Activated CD8-positive, alpha-beta T cell treated with anti-CD3 and anti-CD28 coated beads, Interleukin-2, amount 10 ng/mL, durations not matched to agents 7 days and 5 days (primary cell): ENCODE results near the gene ANXA7. TPM values are rescaled to one million over a fixed set of nuclear protein-coding genes. Genes with fewer than 3 reads are reported as not detected.

ENCODE experiments used
- ATAC-seq: fragments of 150-1000 bp; cut with Tn5 transposase; one replicate; pipeline ENCODE4 v1.10.0; 2021; ENCODE audit warnings: moderate library complexity
- CTCF ChIA-PET: fragments of 350-600 bp; sonication (Branson Sonifier 250); formaldehyde crosslinking; loops from one replicate; lab custom pipeline; 2021; ENCODE audit warnings: antibody characterized with exemption; lab: Charles Lee
- POLR2A ChIA-PET: fragments of 350-600 bp; sonication (Branson Sonifier 250); formaldehyde crosslinking; loops from one replicate; lab custom pipeline; 2021; ENCODE audit warnings: antibody characterized with exemption; lab: Charles Lee
- DNase-seq: peaks from one replicate; pipeline ENCODE4 v3.0.0-alpha.2; 2020
- H3K27ac Mint-ChIP-seq: one replicate; pipeline ENCODE4 v1.8.0; 2021; ENCODE audit warnings: mild to moderate bottlenecking, mixed read lengths
- H3K27me3 Mint-ChIP-seq: one replicate; pipeline ENCODE4 v1.8.0; 2021; ENCODE audit warnings: low read depth, mixed read lengths
- H3K36me3 Mint-ChIP-seq: one replicate; pipeline ENCODE4 v1.8.0; 2021; ENCODE audit warnings: low read depth, mixed read lengths
- H3K4me1 Mint-ChIP-seq: one replicate; pipeline ENCODE4 v1.8.0; 2021; ENCODE audit warnings: low read depth, mixed read lengths
- H3K4me3 Mint-ChIP-seq: one replicate; pipeline ENCODE4 v1.8.0; 2021; ENCODE audit warnings: mild to moderate bottlenecking, mixed read lengths
- H3K9me3 Mint-ChIP-seq: one replicate; pipeline ENCODE4 v1.8.0; 2022; ENCODE audit warnings: mixed read lengths; ENCODE audit not compliant: insufficient read depth
- total RNA-seq, 2 experiments: library from RNA; stranded (reverse); gene quantifications; one replicate each; pipeline ENCODE4 v1.2.3, GENCODE V29; 2021

The ANXA7 gene
- total RNA-seq, result 10 to 100 TPM; 85.0 to 87.1 TPM

DNA sequence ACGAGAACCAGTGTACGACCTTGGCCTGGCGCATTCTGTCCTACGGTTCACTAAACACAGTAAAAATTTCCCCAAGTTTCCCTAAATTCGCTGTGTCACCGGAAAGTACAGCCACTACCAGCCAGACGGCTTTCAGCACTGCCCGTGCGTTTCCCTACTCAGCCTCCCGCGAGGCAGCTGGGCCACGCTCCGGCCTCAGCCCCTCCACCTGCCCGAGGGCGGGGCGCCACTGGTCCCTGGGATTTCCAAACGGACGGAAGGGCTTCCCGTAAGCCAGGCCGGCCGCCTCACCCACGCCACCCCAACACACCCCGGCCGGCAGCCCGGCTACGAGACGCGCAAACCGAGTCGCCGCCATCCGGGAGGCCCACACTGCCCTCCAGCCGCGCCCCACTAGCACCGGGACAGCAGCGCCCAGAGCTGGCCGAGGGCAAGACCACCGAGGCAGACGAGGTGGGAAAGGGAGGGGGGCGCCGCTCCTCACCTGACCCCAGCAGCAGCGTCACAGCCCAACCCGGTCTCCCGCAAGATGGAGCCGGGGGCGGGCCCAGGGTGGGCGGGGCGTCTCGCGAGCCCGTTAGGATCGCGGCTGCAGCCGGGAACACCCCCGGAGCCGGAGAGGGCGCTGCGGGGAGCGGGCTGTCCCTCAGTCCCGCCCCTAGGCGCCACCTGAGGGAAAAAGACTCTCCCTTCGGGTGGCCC, at the start of gene ANXA7:
TSS of gene ANXA7 (minus strand) at position 531 of the 702 bp plus-strand sequence. CDS start 13,202 bp downstream, outside the sequence.
- peak within 1 kb of the TSS; percentile 80 for H3K4me3 Mint-ChIP-seq
- peaks cover 3% of the 10 kb centered on the region for H3K27me3 Mint-ChIP-seq
- peak within 1 kb of the TSS; percentile 81 for H3K27ac Mint-ChIP-seq
- peaks cover 49% of the 10 kb centered on the region for H3K4me1 Mint-ChIP-seq
- DNase-seq (peak; percentile 96), ATAC-seq (peak; percentile 97)
- POLR2A ChIA-PET, result interaction anchor here (0.7 to 3.5 kb wide), 8 partner anchors 13 to 167 kb away, joined by 3 to 16 read pairs (median 5); partner anchors contain the start of genes CFAP70, DNAJC9 and PPP3CB
- no peaks in the 10 kb centered on the region for H3K9me3 Mint-ChIP-seq
- H3K36me3 Mint-ChIP-seq, result peaks cover 19% of the 10 kb centered on the region
- CTCF ChIA-PET, result interaction anchor here (0.6 to 2.6 kb wide), 8 partner anchors 10 to 245 kb away, joined by 3 to 9 read pairs (median 3); no protein-coding TSS in a partner anchor

DNA sequence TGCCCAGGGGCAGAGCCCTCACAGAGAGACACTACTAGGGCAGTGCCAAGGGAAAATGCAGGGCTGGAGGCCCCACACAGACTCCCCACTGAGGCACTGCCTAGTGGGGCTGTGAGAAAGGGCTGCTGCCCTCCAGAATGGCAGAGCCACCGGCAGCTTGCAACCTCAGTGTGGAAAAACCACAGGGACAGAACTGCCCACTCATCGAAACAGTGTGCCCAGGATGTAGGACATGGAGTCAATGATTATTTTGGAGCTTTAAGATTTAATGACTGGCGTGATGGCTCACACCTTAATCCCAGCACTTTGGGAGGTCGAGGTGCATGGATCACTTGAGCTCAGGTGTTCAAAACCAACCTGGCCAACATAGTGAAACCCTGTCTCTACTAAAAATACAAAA, 47.0 kb upstream of the ANXA7 start:
- Mint-ChIP-seq H3K36me3 (peaks cover 36% of the 10 kb centered on the region), H3K4me1 (no peaks in the 10 kb centered on the region), H3K27me3 (no peaks in the 10 kb centered on the region), H3K27ac (no peak overlapping the region), H3K9me3 (no peaks in the 10 kb centered on the region), H3K4me3 (no peak overlapping the region)
- DNase-seq, result no peak
- ChIA-PET CTCF (no interaction called here), POLR2A (no interaction called here)
- no peak for ATAC-seq

DNA sequence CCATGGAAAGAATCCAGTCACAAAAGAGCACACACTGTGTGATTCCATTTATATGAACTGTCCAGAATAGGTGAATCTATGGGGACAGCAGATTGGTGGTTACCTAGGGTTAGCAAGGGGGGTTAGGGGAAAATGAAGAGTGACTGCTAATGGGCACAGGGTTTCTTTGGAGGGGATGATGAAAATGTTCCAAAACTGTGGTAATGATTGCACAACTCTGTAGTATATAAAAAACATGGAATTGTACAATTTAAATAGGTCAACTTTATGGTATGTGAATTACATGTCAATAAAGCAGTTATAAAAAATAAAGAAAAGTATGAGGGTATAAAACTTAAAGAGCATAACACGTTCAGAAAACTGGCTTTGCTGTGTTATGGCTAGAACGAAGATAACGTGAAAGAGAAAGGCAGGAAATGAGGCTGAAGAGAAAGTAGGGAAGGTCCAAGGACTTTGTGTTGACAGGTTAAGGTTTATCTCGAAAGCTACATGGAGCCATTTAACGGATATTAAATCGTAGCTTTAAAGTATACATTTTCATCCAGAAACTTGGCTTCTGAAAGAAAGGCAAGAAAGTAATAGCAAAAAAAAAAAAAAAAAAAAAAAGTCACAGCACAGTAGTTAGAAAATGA, 45.9 kb upstream of the ANXA7 start:
- ATAC-seq (no peak), DNase-seq (no peak)
- ChIA-PET CTCF (no interaction called here), POLR2A (no interaction called here)
- Mint-ChIP-seq H3K4me3 (no peak overlapping the region), H3K27me3 (no peaks in the 10 kb centered on the region), H3K36me3 (peaks cover 32% of the 10 kb centered on the region), H3K27ac (no peak overlapping the region), H3K9me3 (no peaks in the 10 kb centered on the region), H3K4me1 (no peaks in the 10 kb centered on the region)

DNA sequence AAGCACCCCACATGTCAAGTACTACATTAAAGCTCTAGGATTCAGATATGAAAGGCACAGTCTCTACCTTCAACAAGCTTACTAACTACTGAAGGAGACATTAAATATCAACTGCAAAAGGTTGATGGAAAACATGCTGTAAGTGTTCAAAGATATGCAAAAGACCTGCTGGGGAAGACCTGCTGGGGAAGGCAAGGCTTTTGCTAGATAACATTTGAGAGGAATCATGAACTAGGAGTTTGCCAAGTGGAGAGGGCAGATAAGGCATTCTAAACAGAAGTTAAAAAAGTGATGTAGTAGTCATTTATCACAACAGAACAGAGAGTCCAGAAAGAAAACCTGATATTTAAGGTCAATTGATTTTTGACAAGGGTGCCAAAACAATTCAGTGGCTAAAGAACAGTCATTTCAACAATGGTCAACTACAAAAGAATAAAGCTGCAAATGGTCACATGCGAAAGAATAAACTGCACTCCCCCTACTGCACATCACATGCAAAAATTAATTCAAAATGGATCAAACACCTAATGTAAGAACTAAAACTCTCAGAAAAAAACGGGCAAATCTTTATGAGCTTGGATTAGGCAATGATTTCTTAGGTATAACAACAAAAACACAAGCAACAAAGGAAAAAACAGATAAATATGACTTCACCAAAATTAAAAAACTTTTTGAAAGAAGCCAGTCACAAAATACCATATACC, 42.5 kb upstream of the ANXA7 start:
- H3K9me3 Mint-ChIP-seq, result no peaks in the 10 kb centered on the region
- no peaks in the 10 kb centered on the region for H3K27me3 Mint-ChIP-seq
- ATAC-seq (no peak), DNase-seq (no peak)
- H3K27ac Mint-ChIP-seq, result no peak overlapping the region
- POLR2A ChIA-PET, result no interaction called here
- CTCF ChIA-PET, result interaction anchor here (1.0 kb wide), 1 partner anchor 14 kb away, joined by 3 read pairs; no protein-coding TSS in a partner anchor
- peaks cover 24% of the 10 kb centered on the region for H3K36me3 Mint-ChIP-seq
- no peaks in the 10 kb centered on the region for H3K4me1 Mint-ChIP-seq
- no peak overlapping the region for H3K4me3 Mint-ChIP-seq

DNA sequence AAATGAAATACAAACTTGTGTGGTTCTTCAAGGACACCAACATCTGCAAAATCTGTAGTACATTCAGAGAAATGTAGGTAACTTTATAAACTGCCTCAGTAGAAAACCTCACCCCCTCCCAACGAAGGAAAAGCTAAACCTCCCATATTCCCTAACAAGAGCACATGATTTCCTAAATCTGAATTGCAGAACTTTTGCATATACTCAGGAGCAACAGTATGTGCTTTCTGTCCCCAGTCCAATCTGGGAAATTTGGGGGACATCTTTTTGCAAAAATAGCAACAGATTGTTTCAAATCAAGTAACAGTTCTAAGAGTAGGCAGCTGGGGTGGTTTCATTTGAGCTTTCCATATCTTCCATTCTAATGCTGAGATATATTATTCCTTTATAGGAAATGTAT, 35.3 kb upstream of the ANXA7 start:
- DNase-seq, result no peak
- ATAC-seq, result no peak
- ChIA-PET POLR2A (no interaction called here), CTCF (no interaction called here)
- Mint-ChIP-seq H3K9me3 (no peaks in the 10 kb centered on the region), H3K27ac (no peak overlapping the region), H3K4me3 (no peak overlapping the region), H3K36me3 (peaks cover 14% of the 10 kb centered on the region), H3K4me1 (no peaks in the 10 kb centered on the region), H3K27me3 (no peaks in the 10 kb centered on the region)

DNA sequence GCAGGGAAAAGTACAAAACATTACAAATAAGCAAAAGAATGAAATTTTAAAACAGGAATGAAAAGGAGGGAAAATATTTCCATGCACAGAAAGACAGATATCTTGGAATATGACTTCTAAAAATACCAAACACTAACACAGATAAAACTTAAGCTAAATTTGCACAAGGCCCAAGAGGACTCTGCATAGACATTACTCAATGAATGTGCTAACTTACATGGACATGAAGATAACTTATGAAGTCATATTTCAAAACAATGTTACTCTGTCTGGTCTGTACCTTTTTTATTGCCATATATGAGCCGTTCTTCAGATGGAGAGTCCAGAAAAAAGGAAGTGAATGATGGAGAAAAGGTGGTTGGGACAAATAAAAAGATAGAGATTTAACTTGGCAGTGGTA, 34.5 kb upstream of the ANXA7 start:
- H3K4me3 Mint-ChIP-seq, result no peak overlapping the region
- POLR2A ChIA-PET, result no interaction called here
- no peaks in the 10 kb centered on the region for H3K9me3 Mint-ChIP-seq
- CTCF ChIA-PET, result no interaction called here
- peaks cover 15% of the 10 kb centered on the region for H3K36me3 Mint-ChIP-seq
- H3K4me1 Mint-ChIP-seq, result no peaks in the 10 kb centered on the region
- DNase-seq, result no peak
- H3K27ac Mint-ChIP-seq, result no peak overlapping the region
- no peaks in the 10 kb centered on the region for H3K27me3 Mint-ChIP-seq
- ATAC-seq, result no peak

DNA sequence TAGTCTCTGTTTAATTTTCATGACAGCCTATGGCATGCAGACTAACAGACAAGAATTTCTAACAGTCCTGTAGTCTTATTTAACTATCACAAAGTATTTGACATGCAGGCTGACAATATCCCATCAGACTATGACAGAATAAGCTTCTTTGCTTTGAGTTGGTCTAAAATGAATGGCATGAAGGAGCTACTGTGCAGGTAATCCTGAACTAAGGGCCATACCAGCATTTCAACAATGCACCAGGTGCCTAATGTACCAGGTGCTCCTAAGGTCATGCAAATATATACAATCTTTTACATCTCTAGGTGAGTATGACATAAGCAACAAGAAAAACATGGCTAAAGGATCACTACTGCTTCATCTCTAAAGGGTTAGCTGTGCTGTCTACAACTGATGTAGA, 33.1 kb upstream of the ANXA7 start:
- Mint-ChIP-seq H3K36me3 (peaks cover 15% of the 10 kb centered on the region), H3K4me3 (no peak overlapping the region), H3K9me3 (no peaks in the 10 kb centered on the region), H3K4me1 (no peaks in the 10 kb centered on the region), H3K27me3 (no peaks in the 10 kb centered on the region), H3K27ac (no peak overlapping the region)
- ATAC-seq, result no peak
- ChIA-PET CTCF (no interaction called here), POLR2A (no interaction called here)
- DNase-seq, result no peak

DNA sequence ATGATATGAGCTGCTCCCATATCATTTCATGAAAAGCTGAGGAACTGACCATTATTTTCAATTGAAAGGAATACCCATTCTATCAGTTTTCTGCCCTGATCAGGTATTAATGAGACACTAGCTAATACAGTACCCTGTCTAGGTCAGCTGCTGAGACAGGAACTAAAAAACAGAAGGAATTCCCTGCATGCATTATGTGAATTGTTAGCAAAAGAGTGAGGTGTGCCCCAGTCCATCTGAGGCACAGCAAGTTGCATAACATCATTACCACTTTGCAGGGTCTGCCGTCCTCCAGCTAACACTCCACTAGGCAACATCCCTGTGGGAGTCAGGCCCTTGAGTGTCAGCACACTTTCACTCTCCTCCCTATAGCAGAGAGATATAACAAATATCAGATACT, 30.6 kb upstream of the ANXA7 start:
- no peak overlapping the region for H3K27ac Mint-ChIP-seq
- no peak for DNase-seq
- no peaks in the 10 kb centered on the region for H3K4me1 Mint-ChIP-seq
- ATAC-seq, result no peak
- no peaks in the 10 kb centered on the region for H3K27me3 Mint-ChIP-seq
- ChIA-PET CTCF (interaction anchor here (0.9 kb wide), 1 partner anchor 181 kb away, joined by 3 read pairs; no protein-coding TSS in a partner anchor), POLR2A (no interaction called here)
- H3K9me3 Mint-ChIP-seq, result no peaks in the 10 kb centered on the region
- H3K4me3 Mint-ChIP-seq, result no peak overlapping the region
- peaks cover 18% of the 10 kb centered on the region for H3K36me3 Mint-ChIP-seq

DNA sequence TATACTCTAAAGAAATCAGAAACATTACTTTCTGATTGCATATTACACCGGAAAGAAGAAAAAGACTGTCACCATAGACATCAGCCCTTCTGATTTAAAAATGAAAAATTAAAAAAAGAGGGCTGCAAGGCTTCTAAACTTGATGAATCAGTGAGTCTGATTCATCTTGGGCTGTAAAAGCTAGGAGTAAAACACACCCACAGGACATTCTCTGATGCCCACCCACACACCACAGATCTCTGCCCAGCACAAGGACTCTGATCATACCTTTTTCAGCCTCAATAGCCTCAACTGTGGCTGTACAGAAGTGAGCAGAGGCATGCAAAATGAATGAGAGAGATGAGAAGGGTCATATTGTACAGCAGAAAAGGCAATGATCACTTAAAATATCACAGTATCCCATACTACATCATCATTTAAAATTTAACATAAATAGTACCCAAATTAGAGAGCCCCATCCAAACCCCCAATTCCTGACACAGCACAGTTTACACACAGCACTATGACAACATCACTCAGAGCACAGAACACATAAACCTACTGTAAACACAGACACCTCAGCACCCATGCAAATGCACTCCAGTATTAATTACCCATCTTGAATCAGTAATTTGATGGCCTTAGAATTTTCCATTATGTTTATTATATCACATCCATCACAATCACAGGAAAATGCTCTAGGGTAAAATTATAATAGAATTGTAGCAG, 25.9 kb upstream of the ANXA7 start:
- POLR2A ChIA-PET, result no interaction called here
- Mint-ChIP-seq H3K9me3 (no peaks in the 10 kb centered on the region), H3K4me1 (no peaks in the 10 kb centered on the region), H3K4me3 (no peak overlapping the region), H3K27me3 (no peaks in the 10 kb centered on the region), H3K36me3 (peaks cover 22% of the 10 kb centered on the region), H3K27ac (no peak overlapping the region)
- CTCF ChIA-PET, result no interaction called here
- no peak for DNase-seq
- no peak for ATAC-seq

DNA sequence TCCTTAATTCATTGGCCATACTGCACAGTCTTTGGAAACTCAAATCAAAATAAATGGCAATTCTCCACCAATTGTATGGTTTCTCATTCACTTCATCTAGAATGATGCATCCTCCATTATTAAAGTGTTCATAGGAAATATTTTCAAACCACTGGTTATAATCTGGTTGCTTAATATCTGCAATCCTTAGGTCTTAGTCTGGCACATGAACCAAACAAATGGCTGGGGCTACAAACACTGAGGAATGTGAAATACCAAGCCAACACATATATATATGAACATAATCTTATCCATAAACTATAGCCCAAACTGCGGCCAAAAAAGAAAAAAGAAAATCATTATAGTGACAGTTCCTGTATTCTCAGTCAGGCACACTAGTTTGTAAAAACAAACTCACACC, 25.2 kb upstream of the ANXA7 start:
- no peak overlapping the region for H3K4me3 Mint-ChIP-seq
- H3K36me3 Mint-ChIP-seq, result peaks cover 19% of the 10 kb centered on the region
- H3K9me3 Mint-ChIP-seq, result no peaks in the 10 kb centered on the region

DNA sequence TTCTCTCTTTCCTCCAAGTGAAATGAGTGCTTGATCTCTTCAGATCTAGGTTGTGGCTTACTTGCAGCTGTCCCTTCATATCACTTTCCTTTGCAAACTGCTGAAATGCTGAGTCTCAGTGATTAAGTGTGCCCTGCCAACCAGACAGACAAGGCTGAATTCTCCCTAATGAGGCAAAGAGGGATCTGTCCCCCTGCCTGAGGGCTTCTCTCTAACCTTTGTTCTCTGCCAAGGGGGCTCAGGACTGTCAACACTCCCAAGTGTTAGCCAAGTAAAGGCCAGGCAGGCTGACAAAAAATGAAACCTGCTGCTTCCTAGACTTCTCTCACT, 19.6 kb upstream of the ANXA7 start, which contains the start of gene MSS51:
TSS of gene MSS51 (minus strand) at position 24 of the 330 bp plus-strand sequence. CDS start 5,277 bp downstream, outside the sequence.
- DNase-seq (no peak), ATAC-seq (no peak)
- ChIA-PET CTCF (interaction anchor here (0.6 to 0.7 kb wide), 2 partner anchors 9 to 75 kb away, joined by 3 read pairs; partner anchors contain the start of gene CFAP70), POLR2A (no interaction called here)
- Mint-ChIP-seq H3K4me3 (no peak within 1 kb of the TSS), H3K27ac (no peak within 1 kb of the TSS), H3K36me3 (peaks cover 12% of the 10 kb centered on the region), H3K4me1 (peaks cover 7% of the 10 kb centered on the region), H3K27me3 (no peaks in the 10 kb centered on the region), H3K9me3 (no peaks in the 10 kb centered on the region)

More for the DNA sequence above, 25.2 kb upstream of the ANXA7 start:
- Mint-ChIP-seq H3K27me3 (no peaks in the 10 kb centered on the region), H3K27ac (no peak overlapping the region), H3K4me1 (no peaks in the 10 kb centered on the region)
- POLR2A ChIA-PET, result no interaction called here
- ATAC-seq, result no peak
- CTCF ChIA-PET, result no interaction called here
- no peak for DNase-seq
